Measurements from ENCODE around the gene EDN2. TPM values are rescaled to one million over a fixed set of nuclear protein-coding genes. Genes with fewer than 3 reads are reported as not detected.
A peak's percentile ranks its signal among the peaks of the same experiment; 100 is the strongest.

Gene EDN2
- total and polyA plus RNA-seq, 2 of the 8 experiments (the other 6 are each of a cell fraction or from before 2014, with no cell fraction given): 0.32 to 0.39 TPM

GRCh38 chr1:41482001-41482765, 2.3 kb downstream of the EDN2 start:
- no peak for FAIRE-seq
- 92% methylated on average over 17 of the region's 18 CpGs; no CpG with 5 or more reads in 1 of the 2 experiments for WGBS, 2 experiments (ENCODE audit: extremely low coverage in 1 of 2, insufficient coverage in 1 of 2, insufficient read length in 1 of 2, insufficient replicate concordance in 2 of 2, low coverage in 1 of 2, low lambda C conversion rate in 2 of 2, missing lambda C conversion rate in 1 of 2)
- Histone ChIP-seq H3K4me2 (ENCODE audit: insufficient read depth in 1 of 2, low read depth in 2 of 2, low read length in 2 of 2) (no peak overlapping the region), H4K5ac (ENCODE audit: insufficient read length, low read depth, low read length) (no peak overlapping the region), H3K23me2 (ENCODE audit: low read depth, low read length) (no peaks in the 10 kb centered on the region), H2BK20ac (ENCODE audit: low read length) (peak overlapping the region; percentile 93; the same call in 1 of the 2 replicates), H2BK15ac (ENCODE audit: low read length) (0 out of 2 replicates have a peak overlapping the region, but pooled peaks have one; percentile 19), H2BK120ac (replicated peaks; ENCODE audit: low read depth, low read length) (peak overlapping the region; percentile 91), H3K18ac (ENCODE audit: extremely low read depth, low read length) (peak overlapping the region; percentile 71), H3K4me3 (ENCODE audit: extremely low read depth in 1 of 4, insufficient read depth in 2 of 4, low read depth in 3 of 4, low read length in 4 of 4) (no peak overlapping the region), H3K79me1 (ENCODE audit: low read depth, low read length) (no peaks in the 10 kb centered on the region), H3K4me1 (replicated peaks in 1 of 4; ENCODE audit: control insufficient read depth in 3 of 4, insufficient read depth in 4 of 4, low read length in 3 of 4) (peaks cover 8 to 21% (median 16%) of the 10 kb centered on the region in 4 experiments), H3K9me3 (ENCODE audit: insufficient read depth in 2 of 2, low read depth in 1 of 2, low read length in 1 of 2) (no peaks in the 10 kb centered on the region), H3K14ac (ENCODE audit: insufficient read length) (no peak overlapping the region), H4K20me1 (replicated peaks in 1 of 2; ENCODE audit: control insufficient read depth in 1 of 2, insufficient read depth in 2 of 2, low read length in 2 of 2) (no peaks in the 10 kb centered on the region), H3K79me2 (ENCODE audit: control insufficient read depth in 1 of 2, insufficient read depth in 2 of 2, low read length in 2 of 2) (no peaks in the 10 kb centered on the region), H3K23ac (ENCODE audit: insufficient read length) (no peak overlapping the region), H3K27ac (ENCODE audit: low read depth, low read length) (no peak overlapping the region), H4K91ac (replicated peaks; ENCODE audit: insufficient read length, low read length) (peak overlapping the region; percentile 91), H3K56ac (replicated peaks; ENCODE audit: insufficient read length, low read depth, low read length) (no peak overlapping the region), H3K4ac (replicated peaks; ENCODE audit: insufficient read length, low read depth, low read length) (no peak overlapping the region), H3K9ac (replicated peaks in 1 of 4; ENCODE audit: extremely low read depth in 1 of 4, low read depth in 3 of 4, low read length in 3 of 4) (no peak overlapping the region), H3K27me3 (replicated peaks in 1 of 4; ENCODE audit: control insufficient read depth in 3 of 4, extremely low read depth in 1 of 4, insufficient read depth in 3 of 4, low read length in 3 of 4) (no peaks in the 10 kb centered on the region; a peak in 1 of 7 replicates), H2BK5ac (ENCODE audit: low read depth, low read length) (peak overlapping the region; percentile 89; the same call in 1 of the 2 replicates), H2AK5ac (ENCODE audit: low read depth, low read length) (peak overlapping the region; percentile 75; the same call in 1 of the 2 replicates), H2AFZ (ENCODE audit: low read length) (no peak overlapping the region), H3K36me3 (ENCODE audit: control insufficient read depth in 2 of 4, insufficient read depth in 4 of 4, low read length in 3 of 4) (no peaks in the 10 kb centered on the region), H4K8ac (ENCODE audit: extremely low read depth, insufficient read depth, low read length) (peak overlapping the region; percentile 42; the same call in 1 of the 2 replicates), H2BK12ac (ENCODE audit: low read depth, low read length) (peak overlapping the region; percentile 80; the same call in 1 of the 2 replicates)
- CTCF ChIA-PET (ENCODE audit: partially characterized antibody): interaction anchor here (0.6 to 14.9 kb wide), 15 partner anchors 10 to 313 kb away, joined by 3 to 205 read pairs (median 4); no protein-coding TSS in a partner anchor
- POLR2A ChIA-PET (ENCODE audit: partially characterized antibody): interaction anchor here (0.6 to 0.9 kb wide), 2 partner anchors 13 to 921 kb away, joined by 4 read pairs; no protein-coding TSS in a partner anchor
- no peak for DNase-seq (ENCODE audit: low read depth in 1 of 2, low spot score in 2 of 2)
- TF ChIP-seq PHF8 (conservative IDR thresholded peaks at IDR 0.05; ENCODE audit: low read depth, low read length): no peak
- no peak for TF ChIP-seq CREB1 (IDR thresholded peaks at IDR 0.05)
- TF ChIP-seq SP1 (IDR thresholded peaks at IDR 0.05; ENCODE audit: low read depth, low read length): no peak
- no peak for TF ChIP-seq TAF1 (IDR thresholded peaks at IDR 0.05; ENCODE audit: low read depth, low read length)
- TF ChIP-seq BCL11A (IDR thresholded peaks at IDR 0.05; ENCODE audit: low read depth in 2 of 2, low read length in 2 of 2): no peak
- no peak for TF ChIP-seq MAX (IDR thresholded peaks at IDR 0.05)
- TF ChIP-seq NANOG (IDR thresholded peaks at IDR 0.05; ENCODE audit: insufficient read depth, low read depth, low read length, poor library complexity, severe bottlenecking): no peak
- no peak for TF ChIP-seq E2F6 (IDR thresholded peaks at IDR 0.05)
- TF ChIP-seq RBBP5 (IDR thresholded peaks at IDR 0.05; ENCODE audit: borderline replicate concordance, low read depth, low read length): no peak
- no peak for TF ChIP-seq CHD1 (IDR thresholded peaks at IDR 0.05; ENCODE audit: low read depth, low read length)
- no peak for TF ChIP-seq TCF12 (IDR thresholded peaks at IDR 0.05; ENCODE audit: low read depth, low read length)
- TF ChIP-seq SIX5 (IDR thresholded peaks at IDR 0.05; ENCODE audit: low read depth, low read length): no peak
